HG03354 (cell line): ENCODE data around the gene NRN1.
A peak's percentile ranks its signal among the peaks of the same experiment; 100 is the strongest.
"Not testable (repeated sequence)": the region's sequence is repeated elsewhere in the genome, so short reads cannot be mapped to it uniquely, and the experiment has no call there.

ENCODE experiments used
- ATAC-seq: cut with Tn5 transposase; IDR thresholded peaks from one replicate; pipeline ENCODE4 v1.9.1; 2021; ENCODE audit warnings: mild to moderate bottlenecking; ENCODE audit not compliant: unreplicated experiment, poor library complexity, severe bottlenecking

Gene NRN1

GRCh38 chr6:6006428-6007365 lies at the start of gene NRN1:
NRN1 (minus strand) TSS chr6:6006925; CDS start chr6:6006749, 176 bp downstream.
- ATAC-seq = no peak

DNA sequence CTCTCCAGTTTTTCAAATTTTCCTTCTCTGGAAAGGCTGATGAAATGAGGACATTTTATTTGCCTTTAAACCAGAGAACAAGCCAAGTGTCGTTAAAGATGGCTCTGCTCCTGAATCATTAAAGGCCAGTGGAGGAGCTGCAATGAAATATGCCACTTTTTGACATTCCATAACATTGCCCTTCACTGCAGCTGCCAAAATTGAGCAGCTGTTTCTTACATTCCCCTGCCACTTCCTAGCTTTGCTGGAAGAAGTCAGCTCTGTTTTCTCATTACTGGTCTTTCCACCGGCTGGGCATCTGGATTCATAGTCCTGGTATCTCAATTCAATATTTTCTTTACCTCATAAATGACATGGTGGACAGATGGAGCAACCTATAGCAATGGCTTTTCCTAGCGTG lies 45.5 kb upstream of the NRN1 start:
- no peak for ATAC-seq

GRCh38 chr6:6046716-6047115 lies 40.0 kb upstream of the NRN1 start:
- no peak for ATAC-seq

- ATAC-seq = peak; percentile 56
Observed at GRCh38 chr6:6039946-6040509, 33.3 kb upstream of the NRN1 start.

DNA sequence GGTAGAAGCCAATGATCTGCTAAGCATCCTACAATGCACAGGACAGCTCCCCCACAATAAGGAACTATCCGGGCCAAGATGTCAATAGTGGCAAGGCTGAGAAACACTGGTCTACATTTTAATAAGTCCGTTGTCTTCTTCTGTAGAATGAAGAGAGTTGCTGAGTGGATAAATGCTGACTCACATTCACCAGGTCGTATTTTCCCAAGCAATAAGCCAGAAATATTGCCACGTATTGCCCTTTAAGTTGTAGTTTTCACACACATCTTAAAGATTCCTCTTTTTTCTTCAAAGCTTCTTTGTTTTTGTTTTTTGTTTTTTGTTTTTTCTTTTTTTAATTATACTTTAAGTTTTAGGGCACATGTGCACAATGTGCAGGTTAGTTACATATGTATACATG lies 30.5 kb upstream of the NRN1 start:
- ATAC-seq = no peak

GRCh38 chr6:6033858-6034257 lies 27.1 kb upstream of the NRN1 start:
- no peak for ATAC-seq

- no peak for ATAC-seq
Observed at GRCh38 chr6:6026513-6027205, 19.9 kb upstream of the NRN1 start.

GRCh38 chr6:6025736-6026135 lies 19.0 kb upstream of the NRN1 start:
- no peak for ATAC-seq

DNA sequence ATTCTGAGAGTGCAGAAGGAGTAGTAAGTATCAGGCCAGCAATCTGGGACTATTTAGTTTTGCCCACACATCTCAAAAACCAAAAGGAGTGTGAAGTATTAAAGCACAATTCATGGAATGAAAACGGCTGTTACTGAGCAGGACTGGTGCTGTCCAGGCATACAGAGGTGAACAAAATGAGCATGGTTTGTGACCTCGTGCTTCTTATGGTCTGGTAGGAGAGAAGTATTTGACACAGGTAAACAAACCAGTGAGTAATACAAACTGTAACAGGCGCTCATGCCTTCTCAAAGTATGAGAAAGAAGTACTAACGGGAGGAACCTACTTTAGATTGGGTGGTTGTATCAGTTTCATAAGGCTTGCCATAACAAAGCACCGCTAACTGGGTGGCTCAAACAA lies 17.5 kb upstream of the NRN1 start:
- ATAC-seq = no peak

- not testable (repeated sequence) for ATAC-seq
Observed at GRCh38 chr6:6022841-6023240, 16.1 kb upstream of the NRN1 start.

- peak; percentile 77 for ATAC-seq
Observed at GRCh38 chr6:6008648-6009421, 2.1 kb upstream of the NRN1 start.

GRCh38 chr6:6008089-6008647 lies 1.4 kb upstream of the NRN1 start:
- peak; percentile 19 for ATAC-seq

- no peak for ATAC-seq
Observed at GRCh38 chr6:6007366-6008088, 802 bp upstream of the NRN1 start.

- no peak for ATAC-seq
Observed at GRCh38 chr6:6006006-6006427, 708 bp downstream of the NRN1 start.

DNA sequence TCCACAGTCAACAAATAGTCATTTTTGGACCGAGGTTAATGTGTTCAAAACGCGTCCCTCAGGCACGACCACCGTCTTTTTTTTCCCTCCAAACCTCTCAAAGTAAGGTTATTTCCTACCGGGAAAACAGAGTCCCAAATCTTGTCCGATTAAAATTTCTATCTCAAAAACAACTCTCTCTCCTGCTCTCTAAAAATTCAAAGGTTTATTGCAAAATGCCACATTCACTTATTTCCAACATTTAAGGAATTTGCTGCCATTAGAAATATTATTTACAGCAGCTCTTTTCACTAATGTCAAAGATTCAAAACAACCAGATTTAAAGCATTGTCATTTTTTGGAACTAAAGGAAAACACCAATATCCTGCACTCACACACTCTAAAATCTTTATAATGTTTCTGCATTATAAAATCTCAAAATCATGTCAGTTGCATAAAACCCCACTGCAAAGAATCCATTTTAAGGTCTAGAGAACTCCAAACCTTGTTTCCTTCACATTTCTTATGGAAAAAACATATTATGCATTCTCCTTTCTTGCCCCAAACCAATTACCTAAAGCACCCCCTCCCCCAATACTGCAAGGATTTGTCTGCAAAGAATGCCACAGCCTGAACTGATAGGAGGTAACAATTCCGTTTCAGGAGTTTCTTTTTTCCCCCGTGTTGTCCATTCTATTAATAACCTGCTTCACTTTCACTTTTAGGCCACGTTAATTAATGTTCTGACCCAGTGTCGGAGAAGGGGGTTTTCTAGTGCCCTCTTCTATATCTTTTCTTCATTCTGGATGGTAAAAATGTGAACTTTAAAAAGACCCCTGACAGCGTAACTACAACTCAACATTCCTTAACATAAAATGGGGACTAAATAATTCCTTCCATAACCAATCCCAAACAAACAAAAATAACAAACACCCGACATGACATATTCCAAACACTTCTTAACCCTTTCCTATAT lies 1.4 kb downstream of the NRN1 start:
- no peak for ATAC-seq

DNA sequence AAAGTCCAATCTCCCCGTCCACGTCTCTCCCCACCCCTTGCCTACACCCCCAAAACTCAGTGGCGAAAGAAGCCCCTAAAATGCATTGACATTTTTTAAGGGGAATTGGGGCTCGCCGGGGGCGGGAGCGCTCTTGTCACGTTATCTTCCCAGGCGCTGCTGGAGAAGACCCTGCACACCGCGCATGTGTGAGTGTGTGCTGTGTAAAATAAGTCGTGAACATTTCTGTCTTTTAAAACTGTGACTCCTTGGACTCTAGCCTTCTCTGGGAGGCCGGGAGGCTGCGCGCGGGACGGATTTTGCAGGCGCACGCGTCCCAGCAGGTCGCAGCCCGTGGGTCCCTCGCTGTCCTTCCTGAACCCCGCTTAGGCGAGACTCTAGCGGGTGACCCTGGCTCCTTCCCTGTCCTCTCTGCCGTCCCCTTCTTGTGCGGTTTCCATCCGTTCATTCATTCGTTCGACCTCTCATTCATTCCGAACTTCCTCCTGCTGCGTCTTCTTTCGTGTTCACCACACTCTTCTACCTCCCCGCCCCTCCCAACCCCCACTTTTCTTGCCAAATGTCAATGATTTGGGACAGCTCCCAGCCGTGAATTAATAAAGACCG lies 2.2 kb downstream of the NRN1 start:
- no peak for ATAC-seq

GRCh38 chr6:6003621-6004366 lies 2.9 kb downstream of the NRN1 start:
- no peak for ATAC-seq
